K562 (cell line): ENCODE measurements around the gene ZKSCAN3. TPM values are rescaled to one million over a fixed set of nuclear protein-coding genes. Genes with fewer than 3 reads are reported as not detected.

Experiments
- CBFA2T3 ChIP-seq: fragments of 450-650 bp; IDR thresholded peaks from 2 replicates; pipeline ENCODE4 v1.6.1; 2017
- EGR1 ChIP-seq: fragments of 450-650 bp; conservative IDR thresholded peaks from 2 replicates; pipeline ENCODE4 v1.6.1; 2017; ENCODE audit warnings: mild to moderate bottlenecking
- FOSL1 ChIP-seq: fragments of 200-800 bp; sonication (Bioruptor generic); conservative IDR thresholded peaks from 2 replicates; pipeline ENCODE4 v1.6.1; 2016; ENCODE audit warnings: missing genetic modification characterization, missing compliant biosample characterization
- FOXJ2 ChIP-seq: fragments of 200-800 bp; sonication (Bioruptor generic); IDR thresholded peaks from 2 replicates; pipeline ENCODE4 v1.6.1; 2016; ENCODE audit warnings: missing genetic modification characterization, missing compliant biosample characterization
- GATA2 ChIP-seq: sonication (generic); formaldehyde crosslinking; IDR thresholded peaks from 2 replicates; pipeline ENCODE4 v1.4.0; 2020; ENCODE audit warnings: mild to moderate bottlenecking, missing genetic modification reagents
- KLF16 ChIP-seq: IDR thresholded peaks from 2 replicates; pipeline ENCODE4 v1.6.1; 2016; ENCODE audit warnings: antibody characterized with exemption
- L3MBTL2 ChIP-seq: fragments of 450-650 bp; IDR thresholded peaks from 2 replicates; pipeline ENCODE4 v1.6.1; 2016; ENCODE audit warnings: mild to moderate bottlenecking, moderate library complexity
- MAZ ChIP-seq, 2 experiments: fragments of 450-650 bp in 1 of 2; sonication (generic) in 1 of 2; formaldehyde crosslinking; IDR thresholded peaks in 1 of 2; conservative IDR thresholded peaks in 1 of 2; 2 replicates each; pipeline versions ENCODE4 v1.4.0 to v1.5.0; 2020; ENCODE audit warnings: mild to moderate bottlenecking in 1 of 2, missing genetic modification reagents in 1 of 2
- MEIS2 ChIP-seq: fragments of 450-650 bp; IDR thresholded peaks from 2 replicates; pipeline ENCODE4 v1.6.1; 2014; ENCODE audit warnings: mild to moderate bottlenecking; ENCODE audit not compliant: partially characterized antibody
- POLR2AphosphoS5 ChIP-seq: IDR thresholded peaks from 2 replicates; pipeline ENCODE4 v1.6.1; 2011; ENCODE audit warnings: mild to moderate bottlenecking, low read depth, low read length, moderate library complexity; ENCODE audit not compliant: control insufficient read depth, insufficient read depth
- SOX6 ChIP-seq: fragments of 450-650 bp; IDR thresholded peaks from 2 replicates; pipeline ENCODE4 v1.6.1; 2014; ENCODE audit warnings: mild to moderate bottlenecking
- STAT5A ChIP-seq: IDR thresholded peaks from 2 replicates; pipeline ENCODE4 v1.6.1; 2012; ENCODE audit warnings: low read length, inconsistent platforms, borderline replicate concordance
- TAL1 ChIP-seq: fragments of 450-650 bp; IDR thresholded peaks from 2 replicates; pipeline ENCODE4 v1.6.1; 2016; ENCODE audit warnings: mild to moderate bottlenecking
- ZEB2 ChIP-seq: fragments of 450-650 bp; IDR thresholded peaks from 2 replicates; pipeline ENCODE4 v1.6.1; 2016
- polyA plus RNA-seq, 8 experiments: library from polyadenylated mRNA; depleted of rRNA in 4 of 8; stranded (reverse) in 5 of 8; unstranded in 3 of 8; fragments of >200 nt; fragmentation: Nextera tagmentation in 2 of 8; fragmentation: Illumina TruSeq in 1 of 8; extraction: Ambion mirVana in 2 of 8; extraction: Trizol in 1 of 8; gene quantifications; 2 replicates each; pipeline versions ENCODE4 v1.2.1 to v1.2.3, GENCODE V29; 2011 to 2014; ENCODE audit warnings: inconsistent platforms in 1 of 8, missing spikeins in 1 of 8
- total RNA-seq, 7 experiments: library from RNA; depleted of rRNA in 6 of 7; stranded (reverse); fragments of >200 nt in 6 of 7; fragmentation: Illumina TruSeq in 2 of 7; extraction: Trizol in 2 of 7; gene quantifications; 2 replicates each; pipeline versions ENCODE4 v1.2.1 to v1.2.3, GENCODE V29; 2011 to 2021; ENCODE audit warnings: low replicate concordance in 1 of 7
- TF ChIP-seq, protein P1 (sequence below): fragments of 250-450 bp; sonication (Bioruptor Pico); IDR thresholded peaks from 2 replicates; pipeline ENCODE4 v1.6.1; 2021; ENCODE audit warnings: mild to moderate bottlenecking
- TF ChIP-seq, protein P2 (sequence below): sonication (generic); formaldehyde crosslinking; IDR thresholded peaks from 2 replicates; pipeline ENCODE4 v1.8.0; 2022; ENCODE audit warnings: missing genetic modification reagents, mild to moderate bottlenecking, moderate library complexity, borderline replicate concordance
- TF ChIP-seq, protein P3 (sequence below): sonication (generic); IDR thresholded peaks from 2 replicates; pipeline ENCODE4 v1.6.1; 2016
- TF ChIP-seq, protein P4 (sequence below): sonication (generic); formaldehyde crosslinking; IDR thresholded peaks from 2 replicates; pipeline ENCODE4 v1.9.0; 2022; ENCODE audit warnings: mild to moderate bottlenecking, missing genetic modification reagents
- TF ChIP-seq, protein P5 (sequence below): sonication (generic); formaldehyde crosslinking; IDR thresholded peaks from 2 replicates; pipeline ENCODE4 v1.9.0; 2022; ENCODE audit warnings: mild to moderate bottlenecking, missing genetic modification reagents
- TF ChIP-seq, protein P6 (sequence below): sonication (generic); formaldehyde crosslinking; IDR thresholded peaks from 2 replicates; pipeline ENCODE4 v1.8.1; 2023; ENCODE audit warnings: missing genetic modification reagents, mild to moderate bottlenecking, borderline replicate concordance

ZKSCAN3 gene
- total and polyA plus RNA-seq, 9 of the 15 experiments (the other 6 are each of a cell fraction or from before 2014, with no cell fraction given) = 3.0 to 12.4 (median 10.2) TPM

DNA sequence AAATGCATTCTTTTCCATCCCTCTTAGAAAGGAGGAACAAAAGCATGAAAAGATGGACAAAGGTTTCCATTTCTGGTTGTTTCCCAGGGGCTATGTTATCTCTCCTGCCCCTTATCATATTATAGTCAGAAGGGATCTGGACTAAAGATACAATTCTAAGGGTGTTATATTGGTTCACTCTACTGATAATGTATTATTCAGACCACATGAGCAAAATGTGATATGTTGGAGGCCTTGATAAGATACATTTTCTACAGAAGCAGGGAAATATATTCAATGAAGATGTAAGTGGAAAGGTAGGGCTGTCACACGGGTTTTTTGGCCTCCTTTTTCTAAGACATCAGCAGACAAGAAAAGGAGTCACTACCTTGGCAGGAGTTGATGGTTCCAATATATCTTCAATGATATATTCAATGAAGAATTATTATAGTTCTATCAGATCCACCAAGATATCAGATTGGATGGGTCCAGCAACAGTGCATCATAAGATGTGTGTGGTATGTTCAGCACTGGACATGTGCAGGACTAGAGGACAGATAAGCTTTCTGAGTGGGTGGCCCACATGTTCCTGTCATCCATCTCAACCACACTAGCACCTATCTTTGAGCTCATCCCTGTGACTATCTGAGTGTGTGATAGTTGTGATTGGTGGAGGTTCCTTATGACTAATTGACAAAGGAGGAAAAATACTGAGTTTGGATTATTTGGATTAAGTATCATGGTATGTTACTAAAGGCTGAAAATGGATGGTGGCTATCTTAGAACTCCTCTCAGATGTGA lies 5.7 kb upstream of the ZKSCAN3 start (continued):
- TF ChIP-seq CBFA2T3 (peak; percentile 86), KLF16 (peak; percentile 66; the same call in 1 of the 2 replicates), FOXJ2 (tag) (no peak), L3MBTL2 (peak; percentile 58; the same call in 1 of the 2 replicates), TAL1 (peak; percentile 46), SOX6 (peak; percentile 69; the same call in 1 of the 2 replicates), ZEB2 (peak; percentile 47; the same call in 1 of the 2 replicates), GATA2 (CRISPR knock-in tag) (0 out of 2 replicates have a peak, but pooled peaks have one; percentile 18), MEIS2 (peak; percentile 72), FOSL1 (tag) (peak; percentile 78), EGR1 (peak; percentile 95), STAT5A (peak; percentile 56; the same call in 1 of the 2 replicates), POLR2AphosphoS5 (peak; percentile 47; the same call in 1 of the 2 replicates), MAZ (CRISPR knock-in tag; conservative IDR thresholded peaks at IDR 0.05 in 1 of 2, IDR thresholded peaks at IDR 0.05 in 1 of 2) (no peak)
- TF ChIP-seq, protein P1, sequence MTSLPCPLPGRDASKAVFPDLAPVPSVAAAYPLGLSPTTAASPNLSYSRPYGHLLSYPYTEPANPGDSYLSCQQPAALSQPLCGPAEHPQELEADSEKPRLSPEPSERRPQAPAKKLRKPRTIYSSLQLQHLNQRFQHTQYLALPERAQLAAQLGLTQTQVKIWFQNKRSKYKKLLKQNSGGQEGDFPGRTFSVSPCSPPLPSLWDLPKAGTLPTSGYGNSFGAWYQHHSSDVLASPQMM (CRISPR knock-in tag) = no peak
- TF ChIP-seq, protein P2, sequence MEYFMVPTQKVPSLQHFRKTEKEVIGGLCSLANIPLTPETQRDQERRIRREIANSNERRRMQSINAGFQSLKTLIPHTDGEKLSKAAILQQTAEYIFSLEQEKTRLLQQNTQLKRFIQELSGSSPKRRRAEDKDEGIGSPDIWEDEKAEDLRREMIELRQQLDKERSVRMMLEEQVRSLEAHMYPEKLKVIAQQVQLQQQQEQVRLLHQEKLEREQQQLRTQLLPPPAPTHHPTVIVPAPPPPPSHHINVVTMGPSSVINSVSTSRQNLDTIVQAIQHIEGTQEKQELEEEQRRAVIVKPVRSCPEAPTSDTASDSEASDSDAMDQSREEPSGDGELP (CRISPR knock-in tag) = no peak
- TF ChIP-seq, protein P3, sequence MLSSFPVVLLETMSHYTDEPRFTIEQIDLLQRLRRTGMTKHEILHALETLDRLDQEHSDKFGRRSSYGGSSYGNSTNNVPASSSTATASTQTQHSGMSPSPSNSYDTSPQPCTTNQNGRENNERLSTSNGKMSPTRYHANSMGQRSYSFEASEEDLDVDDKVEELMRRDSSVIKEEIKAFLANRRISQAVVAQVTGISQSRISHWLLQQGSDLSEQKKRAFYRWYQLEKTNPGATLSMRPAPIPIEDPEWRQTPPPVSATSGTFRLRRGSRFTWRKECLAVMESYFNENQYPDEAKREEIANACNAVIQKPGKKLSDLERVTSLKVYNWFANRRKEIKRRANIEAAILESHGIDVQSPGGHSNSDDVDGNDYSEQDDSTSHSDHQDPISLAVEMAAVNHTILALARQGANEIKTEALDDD = peak; percentile 85; the same call in 1 of the 2 replicates
- TF ChIP-seq, protein P4, sequence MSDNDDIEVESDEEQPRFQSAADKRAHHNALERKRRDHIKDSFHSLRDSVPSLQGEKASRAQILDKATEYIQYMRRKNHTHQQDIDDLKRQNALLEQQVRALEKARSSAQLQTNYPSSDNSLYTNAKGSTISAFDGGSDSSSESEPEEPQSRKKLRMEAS (CRISPR knock-in tag) = 0 out of 2 replicates have a peak, but pooled peaks have one; percentile 19
- TF ChIP-seq, protein P5, sequence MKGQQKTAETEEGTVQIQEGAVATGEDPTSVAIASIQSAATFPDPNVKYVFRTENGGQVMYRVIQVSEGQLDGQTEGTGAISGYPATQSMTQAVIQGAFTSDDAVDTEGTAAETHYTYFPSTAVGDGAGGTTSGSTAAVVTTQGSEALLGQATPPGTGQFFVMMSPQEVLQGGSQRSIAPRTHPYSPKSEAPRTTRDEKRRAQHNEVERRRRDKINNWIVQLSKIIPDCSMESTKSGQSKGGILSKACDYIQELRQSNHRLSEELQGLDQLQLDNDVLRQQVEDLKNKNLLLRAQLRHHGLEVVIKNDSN (CRISPR knock-in tag) = peak; percentile 32; the same call in 1 of the 2 replicates
- TF ChIP-seq, protein P6, sequence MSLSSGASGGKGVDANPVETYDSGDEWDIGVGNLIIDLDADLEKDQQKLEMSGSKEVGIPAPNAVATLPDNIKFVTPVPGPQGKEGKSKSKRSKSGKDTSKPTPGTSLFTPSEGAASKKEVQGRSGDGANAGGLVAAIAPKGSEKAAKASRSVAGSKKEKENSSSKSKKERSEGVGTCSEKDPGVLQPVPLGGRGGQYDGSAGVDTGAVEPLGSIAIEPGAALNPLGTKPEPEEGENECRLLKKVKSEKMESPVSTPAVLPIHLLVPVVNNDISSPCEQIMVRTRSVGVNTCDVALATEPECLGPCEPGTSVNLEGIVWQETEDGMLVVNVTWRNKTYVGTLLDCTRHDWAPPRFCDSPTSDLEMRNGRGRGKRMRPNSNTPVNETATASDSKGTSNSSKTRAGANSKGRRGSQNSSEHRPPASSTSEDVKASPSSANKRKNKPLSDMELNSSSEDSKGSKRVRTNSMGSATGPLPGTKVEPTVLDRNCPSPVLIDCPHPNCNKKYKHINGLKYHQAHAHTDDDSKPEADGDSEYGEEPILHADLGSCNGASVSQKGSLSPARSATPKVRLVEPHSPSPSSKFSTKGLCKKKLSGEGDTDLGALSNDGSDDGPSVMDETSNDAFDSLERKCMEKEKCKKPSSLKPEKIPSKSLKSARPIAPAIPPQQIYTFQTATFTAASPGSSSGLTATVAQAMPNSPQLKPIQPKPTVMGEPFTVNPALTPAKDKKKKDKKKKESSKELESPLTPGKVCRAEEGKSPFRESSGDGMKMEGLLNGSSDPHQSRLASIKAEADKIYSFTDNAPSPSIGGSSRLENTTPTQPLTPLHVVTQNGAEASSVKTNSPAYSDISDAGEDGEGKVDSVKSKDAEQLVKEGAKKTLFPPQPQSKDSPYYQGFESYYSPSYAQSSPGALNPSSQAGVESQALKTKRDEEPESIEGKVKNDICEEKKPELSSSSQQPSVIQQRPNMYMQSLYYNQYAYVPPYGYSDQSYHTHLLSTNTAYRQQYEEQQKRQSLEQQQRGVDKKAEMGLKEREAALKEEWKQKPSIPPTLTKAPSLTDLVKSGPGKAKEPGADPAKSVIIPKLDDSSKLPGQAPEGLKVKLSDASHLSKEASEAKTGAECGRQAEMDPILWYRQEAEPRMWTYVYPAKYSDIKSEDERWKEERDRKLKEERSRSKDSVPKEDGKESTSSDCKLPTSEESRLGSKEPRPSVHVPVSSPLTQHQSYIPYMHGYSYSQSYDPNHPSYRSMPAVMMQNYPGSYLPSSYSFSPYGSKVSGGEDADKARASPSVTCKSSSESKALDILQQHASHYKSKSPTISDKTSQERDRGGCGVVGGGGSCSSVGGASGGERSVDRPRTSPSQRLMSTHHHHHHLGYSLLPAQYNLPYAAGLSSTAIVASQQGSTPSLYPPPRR = no peak
